Activated CD4-positive, alpha-beta T cell treated with anti-CD3 and anti-CD28 coated beads for 24 hours (primary cell): ENCODE data around the gene JHY.
"Not testable (repeated sequence)": the region's sequence is repeated elsewhere in the genome, so short reads cannot be mapped to it uniquely, and the experiment has no call there.

Experiments used
- DNase-seq, 2 donors: peaks; one replicate each; pipeline ENCODE4 v3.0.0-alpha.2; 2020; ENCODE audit warnings: low read depth in 2 of 2

The JHY gene

DNA sequence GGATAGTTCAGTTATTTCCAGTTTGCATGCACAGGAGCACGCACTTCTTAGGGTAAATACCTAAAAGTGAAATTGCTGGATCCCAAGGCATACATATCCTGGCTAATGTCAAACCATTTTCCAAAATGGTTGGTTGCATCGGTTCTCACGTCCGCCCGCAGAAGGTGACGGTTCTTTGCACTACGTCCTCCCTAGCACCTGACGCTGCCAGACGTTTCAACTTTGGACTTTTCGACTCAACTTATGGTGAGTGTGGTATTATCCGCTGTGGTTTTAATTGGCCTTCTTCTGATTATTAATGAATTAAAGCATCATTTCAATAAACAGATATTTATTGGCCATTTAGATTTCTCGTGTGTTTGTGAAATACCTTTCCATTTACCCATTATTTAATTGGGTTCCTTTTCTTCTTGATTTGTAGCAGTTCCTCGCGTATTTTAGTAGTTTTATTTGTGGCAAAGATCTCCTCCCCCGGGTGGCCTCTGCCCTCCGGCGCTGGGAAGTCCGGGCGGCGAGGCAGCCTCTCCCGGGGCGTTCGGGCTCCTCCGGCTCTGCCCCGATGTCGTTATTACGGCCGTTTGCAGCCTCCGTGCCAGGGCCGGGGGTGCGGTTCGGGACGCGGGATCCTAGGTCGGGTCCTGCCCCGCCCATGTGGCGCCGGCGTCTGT, at the start of gene JHY:
Gene JHY (plus strand): TSS at position 571 of the 668 bp plus-strand sequence. CDS start 3,091 bp downstream, outside the sequence.
- peak; percentile 16 to 39 for DNase-seq

DNA sequence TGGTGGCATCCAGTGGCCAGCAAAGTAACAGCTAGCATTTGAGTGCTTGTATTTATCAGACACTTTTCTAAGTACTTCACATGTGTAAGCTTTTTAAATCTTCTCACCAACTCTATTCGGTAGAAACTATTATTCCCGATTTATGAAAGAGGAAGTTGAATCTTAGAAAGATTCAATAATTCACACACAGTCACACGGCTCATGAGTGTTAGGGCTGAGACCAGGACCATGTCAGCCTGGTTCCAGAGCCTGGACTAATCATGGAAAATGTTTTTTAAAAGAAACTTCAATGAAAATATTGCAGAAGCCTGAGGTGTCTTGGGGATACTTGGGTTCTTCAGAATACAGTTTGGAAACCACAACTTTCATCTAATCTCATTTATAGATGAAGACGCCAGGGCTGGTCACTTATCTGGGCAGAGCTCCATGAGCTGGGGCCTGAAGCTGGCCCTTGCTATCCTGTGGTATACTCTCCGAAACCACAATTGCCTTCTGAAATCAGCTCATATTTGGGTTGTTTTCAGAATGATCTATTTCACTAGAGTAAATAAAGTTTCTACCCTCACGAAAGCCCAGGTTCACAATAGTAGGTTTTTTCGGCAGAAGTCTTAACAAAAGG, 48.6 kb upstream of the JHY start:
- no peak for DNase-seq

DNA sequence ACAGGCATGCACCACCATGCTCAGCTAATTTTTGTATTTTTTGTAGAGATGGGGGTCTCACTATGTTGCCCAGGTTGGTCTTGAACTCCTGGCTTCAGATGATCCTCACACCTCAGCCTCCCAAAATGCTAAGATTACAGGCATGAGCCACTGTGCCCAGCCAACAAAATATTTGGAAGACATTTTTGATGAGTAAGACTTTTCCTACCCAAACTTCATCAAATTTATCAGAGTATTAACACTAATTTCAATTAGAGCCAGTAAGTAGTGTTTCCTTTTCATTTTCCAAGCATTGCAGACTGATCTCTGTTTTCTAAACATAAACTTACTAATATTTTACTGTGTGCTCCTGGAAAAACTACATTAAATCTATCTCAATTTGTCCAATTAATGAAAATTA, 45.6 kb upstream of the JHY start:
- no peak for DNase-seq

DNA sequence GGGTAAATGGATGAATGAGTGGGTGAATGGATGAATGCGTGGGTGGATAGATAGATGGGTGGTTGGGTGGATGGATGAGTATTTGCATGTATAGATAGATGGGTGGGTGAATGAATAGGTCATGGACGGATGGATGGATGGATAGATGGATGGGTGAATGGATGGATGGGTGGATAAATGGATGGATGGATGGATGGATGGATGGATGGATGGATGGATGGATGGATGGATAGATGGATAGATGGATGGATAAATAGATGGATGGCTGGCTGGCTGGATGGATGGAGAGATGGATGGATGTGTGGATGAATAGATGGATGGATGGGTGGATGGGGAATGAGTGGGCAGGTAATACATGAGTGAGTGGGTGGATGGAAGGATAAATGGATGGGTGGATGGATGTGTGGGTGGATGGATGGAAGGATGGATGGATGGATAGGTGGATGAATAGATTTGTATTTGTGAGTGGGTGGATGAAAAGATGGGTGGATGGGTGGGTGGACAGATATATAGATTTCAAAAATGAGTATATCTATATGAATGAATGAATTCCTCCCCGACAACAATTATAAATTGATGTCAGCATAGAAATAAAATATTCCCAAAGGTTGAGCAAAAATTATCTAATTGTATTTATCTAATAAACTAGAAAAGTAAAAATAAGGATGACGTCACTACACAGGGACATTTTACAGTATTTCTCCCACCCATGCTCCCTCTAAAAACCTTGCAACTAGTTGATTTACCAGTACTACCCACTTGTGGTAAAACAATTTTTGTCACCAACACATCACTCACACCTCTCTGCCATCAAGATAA, 44.8 kb upstream of the JHY start:
- no peak for DNase-seq

DNA sequence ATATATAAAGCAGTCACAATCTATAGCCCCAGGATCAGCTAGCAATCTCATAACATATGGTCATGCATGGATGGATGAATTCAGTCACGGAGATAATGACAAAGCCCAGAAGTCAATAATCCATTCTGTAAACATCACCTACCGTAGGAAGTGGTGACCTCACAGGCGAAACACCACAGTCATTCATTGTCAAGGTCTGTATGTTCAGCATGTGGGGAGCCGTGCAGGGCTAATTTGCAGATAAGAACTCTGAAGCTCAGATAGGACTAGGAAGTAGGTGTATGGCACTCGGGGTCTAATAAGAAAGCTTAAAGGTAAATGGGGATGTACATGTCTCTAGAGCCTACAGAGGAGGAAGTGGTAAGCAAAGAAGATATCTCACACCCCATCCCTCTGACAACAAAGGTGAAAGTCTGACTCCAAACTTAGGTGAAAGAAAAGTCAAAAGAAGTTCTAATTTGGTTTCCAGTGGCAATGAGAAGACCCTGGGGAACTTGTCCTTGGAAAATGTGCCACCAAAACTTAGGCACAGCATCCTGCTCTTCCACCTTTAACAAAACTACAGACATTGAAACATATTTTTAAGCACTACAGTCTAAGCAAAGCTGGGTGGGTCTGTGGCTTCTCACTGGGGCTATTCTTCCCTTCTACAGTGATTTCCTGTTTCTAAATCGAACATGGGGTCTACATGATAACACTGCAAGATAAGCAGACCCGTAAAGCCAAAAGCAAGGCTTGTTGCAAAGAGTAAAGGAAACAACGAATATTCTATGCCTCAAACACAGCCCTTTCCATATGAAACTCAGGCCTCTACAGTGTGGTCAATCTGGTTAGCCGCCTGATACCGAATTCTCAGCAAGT, 39.0 kb upstream of the JHY start:
- DNase-seq = no peak

DNA sequence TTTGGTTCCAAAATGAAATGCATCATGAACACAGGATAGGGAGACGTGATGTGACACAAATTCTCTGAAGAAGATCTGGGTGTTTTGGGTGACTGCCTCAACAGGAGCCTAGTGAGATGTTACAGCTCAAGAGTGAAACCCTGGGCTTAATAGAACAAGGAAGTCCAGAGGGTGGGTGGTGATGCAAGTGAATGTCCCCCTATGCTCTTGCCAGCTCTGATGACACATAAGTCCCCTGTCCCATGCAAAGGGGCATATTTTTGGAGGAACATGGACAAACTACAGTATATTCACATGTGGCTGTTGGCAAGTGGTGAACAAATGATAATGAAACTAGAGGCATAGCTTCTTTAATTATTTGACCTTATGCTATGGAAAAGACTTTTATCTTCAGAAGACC, 35.1 kb upstream of the JHY start:
- DNase-seq = no peak

DNA sequence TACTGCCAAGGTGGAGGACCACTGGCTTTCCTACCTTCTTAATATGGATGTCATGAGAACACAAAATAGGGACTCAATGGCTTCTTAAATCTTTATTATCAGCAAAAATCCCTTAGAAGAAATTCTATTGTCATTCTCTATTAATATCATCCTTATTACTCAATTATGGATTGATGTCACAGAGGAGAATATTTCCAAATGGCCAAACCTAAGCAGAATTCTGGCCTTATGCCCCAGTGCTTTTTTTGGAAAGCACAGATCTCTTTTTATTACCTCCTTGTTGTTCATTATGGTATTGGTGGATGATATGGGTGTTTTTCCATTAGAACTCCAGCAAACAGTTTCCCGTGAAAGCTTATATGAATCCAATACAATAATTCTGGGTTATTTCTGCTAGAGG, 34.4 kb upstream of the JHY start:
- DNase-seq = no peak

DNA sequence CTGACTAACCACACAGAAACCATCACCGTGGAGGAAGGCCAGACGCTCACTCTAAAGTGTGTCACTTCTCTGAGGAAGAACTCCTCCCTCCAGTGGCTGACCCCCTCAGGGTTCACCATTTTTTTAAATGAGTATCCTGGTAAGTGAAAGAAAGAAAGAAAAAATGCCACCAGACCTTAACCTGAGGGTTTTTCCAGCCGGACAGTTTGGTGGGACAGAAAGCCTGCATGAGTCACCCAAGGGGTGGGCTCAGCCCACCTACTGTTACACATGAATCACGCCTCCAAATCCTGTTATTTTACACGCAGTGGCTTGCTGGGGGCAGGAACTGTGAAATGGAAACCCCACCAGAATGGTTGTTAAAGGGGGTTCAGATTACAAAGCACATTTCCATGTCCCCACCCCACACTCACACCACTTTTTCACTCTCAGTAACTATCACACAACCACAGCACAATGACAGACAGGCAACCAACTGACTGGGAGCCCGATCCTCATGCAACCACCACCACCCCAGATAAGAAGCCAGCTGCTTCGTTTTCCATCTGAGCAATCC, 32.4 kb upstream of the JHY start:
- no peak for DNase-seq

DNA sequence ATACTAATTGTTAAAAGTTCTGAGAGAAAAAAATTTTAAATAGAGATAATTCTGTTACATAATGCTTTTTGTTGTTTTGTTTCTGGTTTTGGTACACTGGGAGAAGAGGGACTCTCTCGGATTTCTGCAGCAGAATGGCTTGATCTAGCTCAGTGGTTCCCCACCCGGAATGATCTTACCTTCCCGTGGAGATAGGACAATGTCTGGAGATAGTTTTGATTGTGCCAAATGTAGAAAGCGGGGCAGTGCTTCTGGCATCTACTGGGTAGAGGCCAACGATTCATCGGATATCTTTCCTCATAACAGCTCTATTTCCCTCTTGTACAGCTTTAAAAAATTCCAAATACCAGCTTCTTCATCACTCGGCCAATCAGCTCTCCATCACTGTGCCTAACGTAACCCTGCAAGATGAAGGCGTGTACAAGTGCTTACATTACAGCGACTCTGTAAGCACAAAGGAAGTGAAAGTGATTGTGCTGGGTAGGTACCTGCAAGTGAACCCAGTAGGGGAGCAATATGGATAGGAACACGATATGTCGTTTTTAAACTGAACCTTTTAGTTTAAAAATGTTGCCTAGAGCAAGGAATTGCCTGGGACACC, 31.1 kb upstream of the JHY start:
- DNase-seq = no peak

DNA sequence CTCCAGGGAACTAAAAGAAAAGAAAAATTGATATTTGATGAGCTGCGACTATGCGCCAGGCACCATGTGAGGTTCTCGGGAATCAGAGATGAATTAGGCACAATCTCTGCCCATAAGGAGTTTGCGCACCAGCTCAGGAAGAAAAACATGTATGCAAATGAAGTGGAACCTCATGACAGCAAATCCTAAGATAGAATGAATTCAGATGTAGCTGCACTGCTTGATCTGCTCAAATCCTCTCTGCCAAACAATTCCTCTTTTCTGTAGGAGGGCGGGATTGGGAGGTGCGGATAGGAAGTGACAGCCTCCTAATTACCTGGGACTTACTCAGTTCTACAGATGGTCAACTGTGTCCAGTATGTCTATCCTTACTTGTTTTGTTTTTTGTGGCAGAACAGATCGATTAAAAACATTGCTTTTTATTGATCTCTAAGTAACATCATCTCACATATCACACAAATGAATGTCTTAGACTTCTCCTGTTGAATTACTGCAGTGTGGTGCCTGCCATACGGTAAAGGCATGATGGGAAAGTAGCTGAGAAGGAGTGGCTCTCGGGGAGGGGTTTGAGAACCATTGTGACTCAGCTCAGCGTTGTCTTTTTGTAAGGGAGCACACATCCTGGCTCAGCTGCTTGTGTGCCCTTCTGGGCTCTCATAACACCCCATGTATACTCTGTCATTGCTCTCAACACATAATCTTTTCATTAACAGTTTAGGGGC, 30.3 kb upstream of the JHY start:
- DNase-seq = peak in 1 of 2 donors; percentile 18

DNA sequence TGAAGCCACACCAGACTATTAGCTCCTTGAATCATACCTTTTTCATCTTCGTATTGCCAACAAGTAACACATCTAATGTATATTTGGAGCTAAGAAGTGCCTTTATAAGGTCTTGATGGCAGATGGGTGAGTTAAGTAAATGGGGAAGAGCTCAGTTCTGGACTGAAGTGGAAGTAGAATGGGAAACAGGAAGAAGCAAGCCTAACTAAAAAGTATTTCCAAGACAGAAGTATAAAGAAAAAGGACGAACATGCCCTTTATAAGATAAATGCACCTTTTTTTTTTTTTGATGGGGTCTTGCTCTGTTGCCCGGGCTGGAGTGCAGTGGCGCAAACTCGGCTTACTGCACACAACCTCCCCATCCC, 29.8 kb upstream of the JHY start:
- DNase-seq = no peak

DNA sequence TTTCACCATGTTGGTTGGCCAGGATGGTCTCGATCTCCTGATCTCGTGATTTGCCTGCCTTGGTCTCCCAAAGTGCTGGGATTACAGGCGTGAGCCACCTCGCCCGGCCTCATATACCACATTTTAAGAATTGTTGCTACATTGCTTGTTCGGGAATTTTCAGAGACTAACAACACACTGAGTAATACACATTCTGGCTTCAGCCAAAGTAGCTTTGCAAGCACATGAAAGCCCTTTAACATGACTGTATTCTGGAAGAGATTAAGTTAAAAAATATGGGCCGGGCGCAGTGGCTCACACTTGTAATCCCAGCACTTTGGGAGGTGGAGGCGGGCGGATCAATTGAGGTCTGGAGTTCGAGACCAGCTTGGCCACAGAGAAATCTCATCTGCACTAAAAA, 29.3 kb upstream of the JHY start:
- DNase-seq = no peak

DNA sequence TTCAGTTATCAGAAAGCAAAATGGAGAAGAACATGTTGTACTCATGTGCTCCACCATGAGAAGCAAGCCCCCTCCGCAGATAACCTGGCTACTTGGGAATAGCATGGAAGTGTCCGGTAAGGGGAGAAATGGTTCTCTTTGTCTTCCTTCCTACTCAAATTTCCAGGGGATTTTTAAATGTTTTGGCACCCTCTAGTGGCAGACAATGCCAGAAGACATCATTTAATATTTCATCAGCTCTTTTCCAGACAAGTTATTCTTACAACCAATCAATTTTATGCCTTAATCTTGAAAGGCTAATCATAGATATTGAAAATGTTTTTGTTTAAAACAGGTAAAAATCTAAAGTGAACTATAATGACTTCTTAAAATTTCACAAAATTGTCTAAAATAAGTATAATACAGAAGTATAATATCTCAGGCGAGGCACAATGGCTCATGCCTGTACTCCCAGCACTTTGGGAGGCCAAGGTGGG, 28.6 kb upstream of the JHY start:
- DNase-seq = peak in 1 of 2 donors; percentile 40

DNA sequence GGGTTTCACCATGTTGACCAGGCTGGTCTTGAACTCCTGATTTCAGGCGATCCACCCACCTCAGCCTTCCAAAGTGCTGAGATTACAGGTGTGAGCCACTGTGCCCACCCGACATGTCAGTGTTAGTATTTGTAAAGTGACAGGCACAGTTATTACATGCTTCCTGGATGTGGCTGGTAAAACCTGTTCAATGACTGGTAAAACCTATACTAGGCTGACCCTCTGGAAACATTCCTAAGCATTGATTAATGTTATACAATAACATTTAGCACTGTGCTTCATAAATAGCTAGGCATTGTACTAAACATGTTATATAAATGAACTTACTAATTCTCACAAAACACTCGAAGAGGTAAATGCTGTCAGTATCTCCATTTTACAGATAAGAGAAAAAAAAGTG, 20.9 kb upstream of the JHY start:
- DNase-seq = no peak

DNA sequence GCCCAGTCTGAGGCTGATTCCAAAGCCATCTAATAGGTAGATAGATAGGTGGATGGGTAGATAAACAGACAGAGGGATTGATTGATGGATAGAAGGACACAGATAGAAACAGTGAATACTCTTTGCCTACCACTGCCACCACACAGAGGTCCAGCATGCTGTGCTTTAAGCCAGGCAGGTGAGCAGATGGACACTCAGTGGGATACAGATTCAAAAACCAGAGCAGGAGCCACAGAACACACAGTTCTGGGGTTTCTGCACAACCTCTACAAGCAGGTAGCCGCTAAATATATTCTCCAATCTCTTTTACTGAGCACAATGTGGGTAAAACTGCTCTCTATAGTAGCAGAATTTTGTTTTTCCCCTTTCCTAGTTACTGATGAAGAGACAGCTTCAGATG, 20.5 kb upstream of the JHY start:
- DNase-seq = no peak

DNA sequence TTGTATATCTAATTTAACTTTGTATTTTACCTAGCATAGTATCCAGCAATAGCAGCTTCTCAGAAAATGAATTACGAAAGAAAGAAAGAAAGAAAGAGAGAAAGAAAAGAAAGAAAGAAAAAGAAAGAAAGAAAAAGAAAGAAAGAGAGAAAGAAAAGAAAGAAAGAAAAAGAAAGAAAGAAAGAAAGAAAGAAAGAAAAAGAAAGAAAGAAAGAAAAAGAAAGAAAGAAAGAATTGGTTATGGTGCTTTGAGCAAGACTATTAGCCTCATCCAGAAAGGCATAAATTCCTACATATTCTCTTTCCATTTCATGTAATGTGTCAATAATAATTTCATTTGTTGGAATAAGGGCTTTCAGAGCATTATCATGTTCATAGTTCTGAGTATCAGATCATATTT, 19.4 kb upstream of the JHY start:
- DNase-seq = not testable (repeated sequence)

DNA sequence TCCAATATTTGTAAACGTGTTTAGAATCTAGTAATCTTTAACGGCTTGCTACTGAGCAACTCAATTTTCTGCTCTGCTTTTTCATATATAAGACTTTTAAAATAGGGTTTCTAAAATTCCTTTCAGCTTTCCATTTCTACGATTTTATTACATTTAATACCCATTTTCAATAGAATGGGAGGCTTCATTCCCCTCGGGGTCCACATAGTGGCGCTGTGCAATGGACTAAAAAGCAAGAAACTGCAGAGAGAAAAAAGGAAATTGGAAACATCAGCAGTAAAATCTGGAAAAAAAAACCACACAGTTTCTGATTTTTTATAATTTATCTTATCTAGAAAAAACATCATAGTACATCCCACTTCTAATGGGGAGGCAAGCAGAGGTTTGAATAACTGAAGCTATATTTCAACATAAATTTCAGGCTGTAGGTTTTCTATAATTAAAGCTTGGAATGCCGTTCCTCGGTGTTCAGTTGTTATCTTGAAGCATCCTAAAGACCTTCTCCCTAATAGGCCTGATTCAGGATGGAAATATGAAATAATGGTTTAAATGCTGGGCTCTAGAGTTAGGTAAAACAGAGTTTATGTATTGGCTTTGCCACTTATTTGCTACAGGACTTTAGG, 18.7 kb upstream of the JHY start:
- DNase-seq = no peak

DNA sequence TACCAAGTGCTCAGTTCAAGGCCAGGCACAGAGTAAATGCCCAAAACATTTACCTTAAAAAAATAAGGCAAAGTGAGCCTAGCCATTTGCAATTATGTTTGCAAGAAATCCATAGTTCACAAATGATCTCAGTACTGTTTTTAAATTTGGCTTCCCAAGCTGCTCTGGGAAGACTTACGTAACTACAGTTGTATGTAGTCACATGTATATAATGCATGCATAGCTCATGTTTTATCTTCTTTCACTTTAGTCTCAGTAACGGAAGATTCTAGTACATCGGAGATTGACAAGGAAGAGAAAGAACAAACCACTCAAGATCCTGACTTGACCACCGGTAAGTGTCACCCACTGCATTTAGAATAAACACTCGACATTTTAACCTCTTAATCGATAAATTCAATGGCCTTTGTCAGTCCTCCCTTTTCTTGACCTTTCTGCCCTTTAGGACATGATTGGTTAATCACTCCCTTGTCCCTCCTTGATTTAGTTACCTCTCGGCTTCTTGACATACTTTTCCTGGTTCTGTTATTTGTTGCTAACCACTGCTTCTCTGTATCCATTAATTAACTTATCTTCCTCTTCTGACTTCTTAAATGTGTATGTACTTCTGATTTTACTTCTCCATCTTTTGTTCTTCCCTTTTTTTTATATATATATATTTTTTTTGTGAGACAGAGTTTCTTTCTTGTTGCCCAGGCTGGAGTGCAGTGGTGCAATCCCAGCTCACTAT, 18.0 kb upstream of the JHY start:
- no peak for DNase-seq

DNA sequence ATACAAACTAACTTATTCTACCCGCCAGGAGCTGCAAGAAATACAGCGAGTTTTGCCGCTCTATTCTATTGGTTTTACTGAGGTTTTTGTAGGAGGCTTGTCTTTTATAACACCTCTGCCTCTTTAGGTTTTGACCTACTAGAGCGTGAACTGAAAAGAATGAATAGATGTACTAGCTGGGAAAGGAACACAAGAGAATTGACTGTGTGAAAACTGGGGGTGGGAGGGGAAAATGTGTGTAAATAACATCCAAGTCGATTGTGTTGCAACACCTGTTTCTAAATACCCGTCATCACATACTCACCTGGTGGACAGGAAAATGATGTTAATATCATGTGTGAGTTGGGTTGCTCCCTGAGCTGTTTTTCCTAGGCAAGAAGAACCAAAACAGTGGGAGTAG, 12.9 kb upstream of the JHY start:
- no peak for DNase-seq
